Glomerular visceral epithelial cell (primary cell): ENCODE data around the gene AFF2.
"Not testable (repeated sequence)": the region's sequence is repeated elsewhere in the genome, so short reads cannot be mapped to it uniquely, and the experiment has no call there.

Source experiments
- DNase-seq: peaks from one replicate; pipeline ENCODE4 v3.0.0-alpha.2; 2016; ENCODE audit errors: extremely low spot score

AFF2 gene

DNA sequence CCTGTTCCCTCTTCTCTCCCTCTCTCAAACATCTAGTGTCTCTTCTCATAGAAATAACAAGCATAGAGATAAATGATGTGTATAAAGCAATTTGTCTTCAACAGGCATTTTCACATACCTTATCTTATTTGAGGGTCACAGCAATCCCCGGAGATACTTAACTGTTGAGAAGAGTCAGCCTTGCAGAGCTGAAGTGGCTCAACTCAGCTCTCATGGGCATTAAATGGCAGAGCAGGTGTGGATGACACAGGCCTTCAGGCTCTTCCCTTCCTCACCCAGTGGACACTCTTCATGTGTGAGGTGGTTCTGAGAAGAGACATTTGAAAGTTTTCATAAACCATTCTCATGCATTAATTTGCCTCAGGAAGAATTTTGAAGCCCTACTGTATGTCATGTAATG is 134.2 kb downstream of the AFF2 start:
- no peak for DNase-seq

DNA sequence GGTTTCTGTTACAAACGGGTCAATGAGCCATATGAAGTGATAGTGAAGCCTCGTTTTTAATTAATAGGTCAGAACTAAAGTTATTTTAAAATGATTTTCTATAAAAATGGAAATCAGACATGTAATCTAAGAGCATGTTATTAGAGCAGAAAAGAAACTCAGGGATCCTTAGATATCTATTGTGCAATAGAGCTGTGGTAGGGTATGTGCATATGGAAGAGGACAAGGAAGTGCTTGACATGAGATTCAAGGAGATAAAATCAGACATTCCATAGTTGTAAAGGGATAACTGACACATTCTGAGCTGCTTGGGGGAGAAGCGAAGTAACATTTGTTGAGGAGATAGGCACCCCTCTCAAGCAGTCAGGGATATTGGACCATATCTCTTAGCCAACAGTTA is 143.0 kb downstream of the AFF2 start:
- DNase-seq, result no peak

DNA sequence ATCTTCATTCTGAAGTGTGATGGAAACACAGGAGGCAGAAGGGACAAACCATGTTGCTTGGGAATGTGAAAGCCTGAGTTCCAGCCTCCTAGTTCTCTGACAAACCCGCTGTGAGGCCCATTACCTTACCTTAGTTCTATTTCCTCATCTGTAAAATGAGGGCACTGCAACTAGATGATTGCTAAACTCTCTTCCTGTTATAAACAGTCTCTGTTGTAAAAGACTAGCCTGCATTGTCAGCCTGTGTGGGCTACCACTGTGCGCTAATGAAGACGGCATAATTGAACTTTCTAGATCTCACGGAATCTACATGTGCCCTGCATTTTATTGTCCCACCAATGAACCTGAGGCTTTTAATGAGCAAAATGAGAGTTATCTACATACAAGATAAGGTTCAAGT is 147.2 kb downstream of the AFF2 start:
- no peak for DNase-seq

DNA sequence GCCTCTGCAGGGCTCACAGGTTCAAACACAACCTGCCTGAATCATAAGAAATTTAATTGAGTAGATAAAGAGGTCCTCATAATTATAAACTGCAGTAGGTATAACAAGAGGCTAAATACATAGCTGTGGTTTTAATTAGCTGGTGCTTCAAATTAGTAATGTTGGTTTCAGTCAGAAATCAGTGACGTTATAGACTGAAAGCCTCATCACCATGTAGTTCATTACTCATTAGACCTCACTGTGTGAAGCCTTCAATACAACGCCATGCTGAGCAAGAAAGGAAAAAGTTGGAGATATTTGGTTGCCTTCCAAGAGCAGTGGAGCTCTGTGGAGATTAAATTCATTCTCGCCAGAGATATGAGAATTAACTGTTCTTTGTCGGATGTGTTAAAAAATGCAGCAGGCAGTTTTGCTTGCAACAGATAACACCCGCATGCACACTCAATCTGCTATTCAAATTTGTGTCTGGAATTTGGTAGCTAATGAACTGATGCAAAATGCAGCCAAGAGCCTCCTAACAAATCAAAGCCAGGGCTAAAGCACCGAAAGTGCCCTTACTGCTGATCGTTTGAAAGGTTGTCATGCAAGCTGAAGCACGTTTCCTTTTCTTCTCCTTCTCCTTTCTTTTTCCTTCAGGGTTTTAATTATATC is 148.9 kb downstream of the AFF2 start:
- DNase-seq, result no peak

DNA sequence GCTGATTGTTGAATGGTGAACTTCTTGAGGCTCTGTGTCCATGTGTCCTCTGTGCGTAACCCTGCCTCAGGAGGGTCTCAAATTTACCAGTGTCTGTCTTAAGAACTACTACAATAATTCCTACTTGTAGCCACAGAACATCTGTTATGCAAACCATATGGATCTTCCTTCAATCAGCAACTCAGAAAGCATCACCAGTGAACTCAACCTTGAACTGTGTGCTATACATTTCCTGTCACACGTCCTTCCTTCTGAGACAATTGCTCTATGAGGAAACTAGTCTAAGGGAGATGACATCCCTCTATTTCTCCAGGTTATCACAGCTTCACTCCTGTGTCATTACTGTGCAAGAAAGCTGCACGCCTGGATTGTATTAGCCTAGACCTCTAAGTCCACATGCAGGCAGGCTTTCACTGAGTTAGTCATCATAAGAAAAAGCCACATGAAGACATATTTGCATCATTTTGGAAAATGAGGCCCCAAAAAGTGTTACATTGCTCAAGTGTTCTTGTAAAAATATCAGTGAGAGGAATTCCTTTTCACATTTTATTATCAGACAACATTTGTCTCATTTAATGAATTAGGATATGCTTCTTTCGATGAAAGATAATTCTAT is 157.8 kb downstream of the AFF2 start:
- no peak for DNase-seq

DNA sequence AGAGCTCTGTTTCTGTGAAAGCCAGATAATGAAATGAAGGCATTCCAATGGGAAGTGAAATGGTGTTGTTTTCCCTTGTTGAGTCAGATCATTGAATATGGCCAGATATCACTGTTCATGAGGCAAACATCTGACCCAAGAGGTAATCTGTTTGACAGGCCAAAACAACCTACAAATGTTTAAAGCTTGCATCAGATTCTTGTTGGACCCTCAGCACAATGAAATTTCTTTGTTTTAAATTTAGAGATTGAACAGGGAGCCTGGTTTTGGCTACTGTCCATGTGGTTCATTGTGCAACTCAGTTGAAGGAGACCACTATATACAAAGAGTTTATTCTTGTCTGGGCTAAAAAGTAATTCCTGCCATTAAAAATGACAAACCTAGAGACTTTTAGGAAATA is 159.1 kb downstream of the AFF2 start:
- DNase-seq, result no peak

DNA sequence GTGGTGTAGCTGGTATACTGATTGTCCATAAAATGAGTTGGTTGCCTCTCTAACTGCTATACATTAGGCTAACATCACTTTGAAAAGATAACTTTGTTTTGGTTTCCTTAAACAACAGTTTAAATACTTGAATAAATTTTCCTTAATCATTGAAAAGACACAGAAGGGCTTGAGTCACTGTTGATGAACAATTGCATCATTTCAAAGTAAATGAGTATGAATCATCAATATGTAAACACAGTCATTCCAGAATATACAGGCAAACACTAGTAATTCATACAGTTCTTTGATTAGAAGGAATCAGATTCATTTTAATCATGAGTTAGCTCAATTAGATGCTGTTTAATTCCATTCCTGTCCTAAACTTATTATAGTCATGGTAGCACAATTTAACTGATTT is 160.6 kb downstream of the AFF2 start:
- DNase-seq, result no peak

DNA sequence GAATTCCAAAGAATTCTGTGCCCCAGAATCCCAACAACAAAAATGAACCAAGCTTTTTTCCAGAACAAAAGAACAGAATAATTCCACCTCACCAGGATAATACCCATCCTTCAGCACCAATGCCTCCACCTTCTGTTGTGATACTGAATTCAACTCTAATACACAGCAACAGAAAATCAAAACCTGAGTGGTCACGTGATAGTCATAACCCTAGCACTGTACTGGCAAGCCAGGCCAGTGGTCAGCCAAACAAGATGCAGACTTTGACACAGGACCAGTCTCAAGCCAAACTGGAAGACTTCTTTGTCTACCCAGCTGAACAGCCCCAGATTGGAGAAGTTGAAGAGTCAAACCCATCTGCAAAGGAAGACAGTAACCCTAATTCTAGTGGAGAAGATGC is 161.6 kb downstream of the AFF2 start:
- no peak for DNase-seq

DNA sequence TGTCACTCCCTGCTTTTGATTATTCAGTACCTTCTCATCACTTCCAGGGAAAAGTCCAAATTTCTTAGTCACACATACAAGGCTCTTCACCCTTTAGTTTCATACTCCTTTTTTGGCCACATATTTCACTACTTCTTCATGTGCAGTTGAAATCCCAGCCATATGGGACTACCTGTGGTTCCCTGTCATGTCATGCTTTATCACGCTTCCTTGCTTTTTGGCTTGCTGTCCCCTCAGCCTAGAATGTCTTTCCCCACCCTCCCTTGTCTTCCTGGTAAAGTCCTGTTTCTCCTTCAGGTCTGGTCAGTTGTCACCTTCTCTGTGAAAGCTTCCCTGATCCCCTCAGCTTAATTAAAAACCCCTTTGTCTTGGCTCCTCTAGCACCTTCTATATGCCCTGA is 163.8 kb downstream of the AFF2 start:
- no peak for DNase-seq

DNA sequence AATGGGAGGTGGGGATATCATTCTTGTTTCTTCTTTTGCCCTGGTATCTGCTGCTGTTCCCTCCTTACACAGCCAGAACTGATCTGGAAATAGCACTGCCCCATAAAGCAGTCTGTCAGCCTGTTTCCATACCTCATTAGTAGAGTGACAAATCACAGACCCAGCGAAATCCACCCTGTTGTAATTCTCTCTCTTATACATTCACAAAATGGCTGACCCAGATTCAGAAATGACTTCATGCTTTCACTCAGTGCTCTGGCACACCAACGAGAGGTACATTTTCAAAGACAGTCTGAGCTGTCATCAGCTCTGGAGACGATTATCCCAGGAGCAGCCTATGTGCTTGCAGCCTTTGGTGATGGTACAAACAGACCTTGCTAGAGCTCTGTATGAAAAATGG is 164.6 kb downstream of the AFF2 start:
- no peak for DNase-seq

DNA sequence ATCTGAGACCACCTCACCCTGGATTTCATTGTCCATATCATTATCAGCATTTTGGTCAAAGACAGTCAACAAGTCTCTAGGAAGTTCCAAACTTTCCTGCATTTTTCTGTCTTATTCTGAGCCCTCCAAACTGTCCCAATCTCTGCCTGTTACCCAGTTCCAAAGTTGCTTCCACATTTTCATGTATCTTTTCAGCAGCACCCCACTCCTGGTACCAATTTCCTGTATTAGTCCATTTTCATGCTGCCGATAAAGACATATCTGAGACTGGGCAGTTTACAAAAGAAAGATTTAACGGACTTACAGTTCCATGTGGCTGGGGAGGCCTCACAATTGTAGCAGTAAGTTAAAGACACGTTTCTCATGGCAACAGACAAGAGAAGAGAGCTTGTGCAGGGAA is 168.8 kb downstream of the AFF2 start:
- DNase-seq, result not testable (repeated sequence)

DNA sequence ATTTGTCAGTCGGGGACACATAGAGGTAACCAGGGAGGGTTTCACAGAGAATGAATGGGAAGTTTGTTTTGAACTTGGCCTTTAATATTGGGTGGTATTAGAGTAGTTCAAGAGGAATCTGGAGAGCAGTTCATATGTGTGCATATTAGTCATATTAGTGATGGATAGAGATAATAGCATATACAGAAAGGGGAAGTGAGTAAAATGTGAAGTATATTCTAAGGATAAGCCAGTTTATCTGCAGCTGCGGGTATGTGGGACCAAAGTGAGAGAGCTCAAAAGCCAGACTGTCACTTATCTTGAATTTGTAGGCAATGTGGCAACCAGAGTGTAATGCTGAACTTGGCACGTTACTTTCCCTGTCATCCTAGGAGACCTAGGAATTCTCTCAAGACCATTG is 169.9 kb downstream of the AFF2 start:
- no peak for DNase-seq

DNA sequence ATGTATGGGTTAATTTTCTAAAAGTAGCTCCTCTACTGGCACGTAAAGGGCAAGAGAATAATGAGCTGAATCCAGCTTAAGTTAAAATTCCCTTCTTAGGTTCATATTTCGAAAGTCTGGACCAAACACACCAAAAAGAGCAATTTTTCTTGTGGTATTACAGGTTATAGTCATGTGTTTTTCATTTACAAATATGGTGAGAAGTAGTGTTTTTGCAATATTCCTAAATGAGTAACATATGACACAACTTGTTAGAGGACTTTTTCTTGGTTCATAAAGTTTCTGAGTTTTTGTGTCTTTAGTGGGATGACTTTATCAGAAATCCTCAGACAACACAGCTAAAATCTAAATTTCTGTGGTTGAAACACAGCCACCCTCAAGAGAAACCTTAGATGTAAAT is 172.1 kb downstream of the AFF2 start:
- no peak for DNase-seq

DNA sequence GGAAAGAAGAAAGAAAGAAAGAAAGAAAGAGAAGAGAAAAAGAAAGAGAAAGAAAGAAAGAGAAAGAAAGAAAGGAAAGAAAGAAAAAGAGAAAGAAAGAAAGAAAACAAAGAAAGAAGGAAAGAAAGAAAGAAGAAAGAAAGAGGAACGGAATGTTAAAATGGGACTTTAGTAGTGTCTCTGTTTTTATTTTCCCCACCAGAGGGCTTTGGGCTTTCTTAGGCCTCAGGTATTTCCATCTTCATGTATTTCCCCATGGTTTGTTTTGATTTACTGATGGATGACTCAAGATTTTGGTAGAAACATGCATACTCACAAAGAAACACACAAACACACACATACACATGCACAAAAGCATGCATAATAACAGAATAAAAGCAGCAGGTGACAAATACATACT is 181.2 kb downstream of the AFF2 start:
- no peak for DNase-seq

DNA sequence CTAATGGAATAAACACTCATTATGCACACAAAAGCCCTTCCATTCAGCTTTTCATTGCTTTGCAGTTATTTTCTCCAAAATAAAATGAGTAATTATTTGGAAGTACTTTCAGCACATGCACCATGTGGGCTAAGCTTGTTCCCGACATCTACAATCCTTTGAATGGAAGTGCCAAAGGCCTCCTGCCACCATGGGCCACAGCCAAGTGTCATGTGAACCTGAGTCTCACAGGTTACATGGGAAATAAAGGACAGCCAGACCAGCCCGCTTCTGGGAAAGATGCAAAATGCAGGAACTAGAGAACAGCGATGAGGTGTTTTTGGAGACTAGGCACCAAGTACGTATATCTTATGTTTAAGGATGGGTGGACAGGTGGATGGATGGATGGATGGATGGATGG is 181.8 kb downstream of the AFF2 start:
- no peak for DNase-seq

DNA sequence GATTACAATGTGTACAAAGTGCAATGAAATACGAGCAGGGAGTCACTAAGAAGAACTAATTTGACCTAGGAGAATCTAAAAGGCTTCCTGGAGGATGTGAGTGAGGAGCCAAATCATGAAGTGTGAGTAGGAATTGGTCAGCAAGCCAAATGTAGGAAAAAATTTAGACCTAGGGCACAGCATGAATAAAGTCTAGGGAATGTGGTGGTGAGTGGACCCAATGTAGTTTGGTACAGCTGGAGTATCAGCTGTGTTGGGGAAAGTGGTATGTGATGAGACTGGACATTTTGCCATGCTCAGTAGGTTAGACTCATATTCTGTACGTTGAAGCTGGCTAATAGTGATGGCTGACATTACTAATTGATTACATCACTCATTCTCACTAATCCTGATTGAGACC is 191.0 kb downstream of the AFF2 start:
- no peak for DNase-seq

DNA sequence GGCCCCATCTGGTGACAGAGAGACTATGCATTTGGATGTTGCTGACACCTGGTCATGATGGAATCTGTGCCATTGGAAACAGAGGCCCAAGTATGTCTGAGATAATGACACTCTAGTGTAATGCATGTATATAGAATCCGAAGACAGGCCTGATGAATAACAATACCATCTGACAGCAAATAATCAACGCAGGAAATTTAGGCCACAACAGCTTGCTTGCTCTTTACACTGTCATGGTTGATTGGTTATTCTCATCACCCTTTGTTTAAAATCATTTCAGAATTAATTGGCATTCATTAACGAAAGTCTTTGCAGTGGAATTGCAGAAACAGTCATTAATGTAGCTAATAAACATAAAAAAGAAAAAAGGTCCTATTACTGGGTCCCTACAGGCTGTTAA is 194.8 kb downstream of the AFF2 start:
- DNase-seq, result no peak

DNA sequence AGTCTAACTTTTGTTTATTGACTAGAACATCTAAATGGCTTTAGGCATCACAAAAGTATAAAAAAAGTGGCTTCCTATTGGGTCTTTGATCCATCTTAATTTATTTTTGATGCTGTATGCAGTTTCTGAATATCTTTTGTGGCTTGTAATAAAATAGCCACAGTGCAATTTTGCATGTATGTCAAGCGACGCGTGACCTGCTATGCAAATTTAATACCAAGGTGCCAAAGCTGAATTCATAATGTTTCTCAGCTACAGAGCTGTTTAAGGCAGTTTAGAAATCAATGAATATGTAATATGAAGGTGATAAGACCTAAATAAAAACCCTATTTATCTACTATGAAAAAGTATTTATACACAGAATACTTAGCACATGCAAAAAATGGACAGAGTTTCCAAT is 197.8 kb downstream of the AFF2 start:
- no peak for DNase-seq

DNA sequence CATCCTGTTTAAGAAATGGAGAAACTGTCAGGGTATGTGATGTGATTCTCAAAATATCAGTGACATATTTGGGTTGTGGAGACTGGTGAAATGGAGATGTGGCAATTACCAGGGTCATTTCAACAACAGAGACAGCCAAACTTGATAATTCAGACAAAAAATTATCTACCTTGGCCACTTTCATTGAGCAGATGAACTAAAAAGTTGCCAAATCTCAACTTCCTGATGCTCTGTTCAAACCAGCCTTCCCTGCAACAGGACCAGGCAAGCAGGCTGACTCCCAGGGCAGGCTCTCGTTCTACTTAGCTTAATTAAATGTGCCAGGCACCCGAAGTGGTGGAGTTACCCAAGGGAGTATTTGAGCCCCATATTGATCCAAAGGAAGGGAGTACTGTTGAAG is 199.6 kb downstream of the AFF2 start:
- DNase-seq, result no peak

DNA sequence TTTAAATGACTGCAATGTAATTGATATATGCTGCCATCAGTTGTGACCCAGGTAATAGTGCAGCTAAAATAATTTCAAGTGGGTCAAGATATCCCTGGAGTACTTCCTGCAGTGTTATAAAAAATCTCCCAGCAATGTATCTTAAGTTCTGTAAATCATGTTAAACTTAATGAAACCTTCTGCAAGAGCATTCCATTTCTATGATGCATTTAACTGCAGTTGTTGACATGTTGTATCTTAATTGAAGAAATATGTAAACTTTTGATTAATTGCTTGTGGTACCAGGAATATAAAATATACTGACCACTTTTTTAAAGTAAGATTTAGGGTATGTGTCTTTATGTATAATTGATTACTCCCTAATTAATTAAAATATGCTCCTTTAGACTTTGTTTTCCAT is 213.6 kb downstream of the AFF2 start:
- no peak for DNase-seq

DNA sequence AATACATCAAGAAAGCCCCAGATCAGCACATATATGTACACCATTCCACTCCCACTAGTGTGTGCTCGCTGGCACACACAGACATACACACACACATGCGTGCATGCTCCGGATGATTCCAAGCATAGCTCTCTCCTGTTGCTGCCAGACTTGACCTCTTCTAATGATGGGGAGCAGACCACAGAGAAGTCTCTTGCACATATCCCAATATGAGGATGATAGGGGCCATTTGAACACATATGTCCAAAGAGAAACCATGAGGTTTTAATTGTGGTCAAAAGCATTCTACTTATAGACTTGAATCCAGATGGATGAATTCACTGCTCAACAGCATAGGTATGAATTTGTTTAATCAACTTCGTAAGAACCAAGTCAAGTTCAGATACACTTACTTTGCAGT is 214.9 kb downstream of the AFF2 start:
- no peak for DNase-seq

DNA sequence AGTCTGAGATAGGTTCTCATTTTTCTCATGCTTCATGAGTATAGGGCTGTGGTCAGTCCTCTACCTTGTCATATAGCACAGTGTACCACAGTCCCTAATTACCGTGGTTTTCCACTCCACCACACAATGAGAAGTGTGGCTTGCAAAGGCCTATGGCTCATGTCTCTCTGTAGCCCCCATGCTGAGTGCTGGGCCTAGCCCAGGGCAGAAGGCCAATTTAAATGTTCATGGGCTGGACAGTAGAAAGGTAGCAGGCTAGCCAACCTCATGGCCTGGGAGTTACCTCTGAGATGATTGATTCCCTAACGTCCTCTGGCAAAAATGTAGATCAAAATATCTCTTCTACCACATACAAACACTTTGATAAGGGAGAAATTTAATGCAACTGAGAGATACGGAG is 222.5 kb downstream of the AFF2 start:
- DNase-seq, result no peak

DNA sequence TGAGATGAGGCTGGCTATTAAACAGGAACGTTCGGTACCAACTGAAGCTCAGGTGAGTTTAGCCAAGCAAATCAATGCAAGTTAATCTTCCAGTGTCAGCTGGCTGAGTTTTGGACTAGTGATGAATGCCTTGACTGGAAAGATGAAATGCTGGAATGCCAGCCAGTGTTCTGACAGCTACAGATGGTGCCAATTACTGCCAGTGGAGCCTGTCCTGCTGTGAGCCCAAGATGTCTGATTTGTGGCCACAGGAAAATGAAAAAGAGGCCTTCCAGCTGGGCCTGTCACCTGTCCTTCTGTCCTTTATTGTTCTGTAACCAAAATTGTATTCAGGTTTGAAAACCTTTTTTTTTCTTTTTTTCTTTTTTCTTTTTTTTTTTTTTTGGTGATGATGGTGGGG is 223.1 kb downstream of the AFF2 start:
- no peak for DNase-seq

DNA sequence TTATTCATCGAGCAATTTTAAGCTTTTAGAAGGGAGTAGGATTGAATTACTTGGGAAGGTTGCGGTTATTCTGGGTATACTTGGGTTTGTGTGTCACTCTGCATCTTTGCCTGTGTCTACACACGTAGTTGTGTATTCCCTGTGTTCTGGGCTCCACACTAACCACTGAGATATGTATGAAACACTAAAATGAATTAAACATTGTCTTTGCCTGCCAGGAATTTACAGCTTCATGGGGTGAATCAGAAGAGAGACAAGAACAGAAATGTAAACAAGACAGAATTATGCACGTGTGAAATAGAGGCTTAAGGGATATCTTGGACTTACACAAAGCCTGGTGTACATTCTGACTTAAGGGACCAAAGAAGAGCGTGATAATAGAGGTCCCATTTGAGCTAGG is 228.5 kb downstream of the AFF2 start:
- DNase-seq, result no peak
